A673 (cell line): ENCODE measurements around the gene SHISA7. TPM values are rescaled to one million over a fixed set of nuclear protein-coding genes. Genes with fewer than 3 reads are reported as not detected.

ENCODE experiments used
- BruUV-seq: library from RNA; stranded (reverse); fragments of 400-500 nt; replicated peaks from 2 replicates; lab custom pipeline; 2021; lab: Mats Ljungman, UMichigan
- CTCF ChIA-PET: fragments of 300-600 bp; sonication (Branson Sonifier 250); formaldehyde crosslinking; loops from one replicate; lab custom pipeline; 2022; ENCODE audit warnings: antibody characterized with exemption; lab: Charles Lee
- POLR2A ChIA-PET: fragments of 300-600 bp; sonication (Branson Sonifier 250); formaldehyde crosslinking; loops from one replicate; lab custom pipeline; 2022; ENCODE audit warnings: antibody characterized with exemption; ENCODE audit not compliant: low non-redundant PET; lab: Charles Lee
- DNase-seq: peaks from one replicate; pipeline ENCODE4 v3.0.0-alpha.2; 2015; ENCODE audit warnings: low spot score
- H3K27ac ChIP-seq: fragments of 200-600 bp; sonication (generic); 2 replicates; pipeline ENCODE4 v1.5.1; 2016; ENCODE audit warnings: mixed run types, low read depth, mild to moderate bottlenecking, mixed read lengths, antibody characterized with exemption, low read length; ENCODE audit not compliant: poor library complexity, severe bottlenecking
- H3K27me3 ChIP-seq: fragments of 200-600 bp; sonication (generic); replicated peaks from 2 replicates; pipeline ENCODE4 v1.6.1; 2017; ENCODE audit warnings: mixed run types, low read depth, mild to moderate bottlenecking, mixed read lengths, antibody characterized with exemption, low read length; ENCODE audit not compliant: insufficient read depth, poor library complexity
- H3K36me3 ChIP-seq: fragments of 200-600 bp; sonication (generic); 2 replicates; pipeline ENCODE4 v1.6.1; 2016; ENCODE audit warnings: mixed run types, mild to moderate bottlenecking, mixed read lengths, antibody characterized with exemption, low read length; ENCODE audit not compliant: insufficient read depth, poor library complexity, severe bottlenecking
- H3K4me1 ChIP-seq: fragments of 200-600 bp; sonication (generic); 2 replicates; pipeline ENCODE4 v1.6.1; 2017; ENCODE audit warnings: mixed run types, mild to moderate bottlenecking, mixed read lengths, antibody characterized with exemption, low read length; ENCODE audit not compliant: insufficient read depth, poor library complexity, severe bottlenecking
- H3K4me3 ChIP-seq: fragments of 200-600 bp; sonication (generic); 2 replicates; pipeline ENCODE4 v1.5.1; 2016; ENCODE audit warnings: low read depth, mixed run types, mild to moderate bottlenecking, mixed read lengths, low read length; ENCODE audit not compliant: poor library complexity, severe bottlenecking
- H3K9me3 ChIP-seq: fragments of 200-600 bp; sonication (generic); 2 replicates; pipeline ENCODE4 v1.6.1; 2016; ENCODE audit warnings: mixed run types, low read depth, mild to moderate bottlenecking, mixed read lengths, antibody characterized with exemption, low read length; ENCODE audit not compliant: poor library complexity, severe bottlenecking
- EZH2 ChIP-seq: fragments of 200-600 bp; sonication (generic); IDR thresholded peaks from 2 replicates; pipeline ENCODE4 v1.6.1; 2017; ENCODE audit warnings: borderline replicate concordance, low read depth, mild to moderate bottlenecking, mixed read lengths, antibody characterized with exemption, low read length; ENCODE audit not compliant: poor library complexity, severe bottlenecking
- intact Hi-C: fragments of 100-400 bp; cut with micrococcal nuclease; formaldehyde crosslinking; loops from one replicate; pipeline ENCODE4 v1.10.0; 2022; ENCODE audit not compliant: unreplicated experiment
- total RNA-seq: library from RNA; stranded (reverse); gene quantifications from 2 replicates; pipeline ENCODE4 v1.2.3, GENCODE V29; 2021
- TF ChIP-seq, protein P1 (sequence below): fragments of 300-800, 200-600 bp; sonication (generic); conservative IDR thresholded peaks from 2 replicates; pipeline ENCODE4 v1.5.1; 2017; ENCODE audit warnings: low read depth, mild to moderate bottlenecking, antibody characterized with exemption, low read length, moderate library complexity, mixed read lengths

SHISA7 gene
- total RNA-seq, 1 experiment from 2014 or later: 0.21 TPM

DNA sequence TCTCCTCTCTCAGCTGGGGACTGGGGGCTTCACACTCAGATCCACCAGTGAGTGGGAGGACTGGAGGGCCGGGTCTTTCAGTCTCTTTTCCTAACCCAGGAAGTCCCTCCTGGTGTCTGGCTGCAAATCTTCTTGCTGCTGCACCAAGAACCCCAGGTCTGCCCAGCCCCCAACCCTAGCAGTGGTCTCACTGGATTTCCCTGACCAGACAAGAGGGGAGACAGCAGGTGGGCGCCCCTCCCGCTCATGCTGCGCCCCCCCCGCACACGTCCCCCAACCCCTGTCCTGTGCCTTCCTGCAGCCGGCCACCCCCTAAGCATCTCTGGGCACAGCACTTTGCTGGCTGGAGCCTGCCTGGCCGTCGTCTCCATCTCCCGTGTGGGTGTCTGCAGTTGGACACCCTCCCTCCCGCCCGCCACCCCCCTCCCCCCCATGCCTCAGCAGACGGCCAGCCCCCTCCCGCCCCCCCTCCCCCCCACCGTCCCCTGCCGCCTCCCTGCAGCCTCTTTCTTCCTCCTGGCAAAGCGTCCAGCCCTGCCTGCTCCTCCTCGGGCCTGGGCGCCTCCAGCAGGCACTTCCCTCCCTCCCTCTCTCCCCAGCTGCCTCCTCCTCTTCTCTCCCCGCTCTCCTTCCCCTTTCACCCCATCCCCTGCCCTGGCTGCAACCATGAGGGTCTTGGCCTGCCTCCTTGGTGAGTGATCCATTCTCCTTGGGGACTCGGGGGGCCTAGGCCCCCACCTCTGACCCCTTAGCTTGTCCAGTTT, 45.0 kb upstream of the SHISA7 start, which contains the start of gene SSC5D:
Gene SSC5D, plus strand, starts transcription at position 513 of the 764 bp plus-strand sequence. Its CDS starts 154 bp downstream, at position 667.
- ChIA-PET CTCF (no interaction called here), POLR2A (no interaction called here)
- no peak for DNase-seq
- Histone ChIP-seq H3K4me3 (no peak within 1 kb of the TSS), H3K27ac (peak within 1 kb of the TSS; percentile 62), H3K9me3 (no peaks in the 10 kb centered on the region), H3K4me1 (peaks cover 32% of the 10 kb centered on the region), H3K36me3 (no peaks in the 10 kb centered on the region), H3K27me3 (no peaks in the 10 kb centered on the region)
- no peak for TF ChIP-seq EZH2
- TF ChIP-seq, protein P1, sequence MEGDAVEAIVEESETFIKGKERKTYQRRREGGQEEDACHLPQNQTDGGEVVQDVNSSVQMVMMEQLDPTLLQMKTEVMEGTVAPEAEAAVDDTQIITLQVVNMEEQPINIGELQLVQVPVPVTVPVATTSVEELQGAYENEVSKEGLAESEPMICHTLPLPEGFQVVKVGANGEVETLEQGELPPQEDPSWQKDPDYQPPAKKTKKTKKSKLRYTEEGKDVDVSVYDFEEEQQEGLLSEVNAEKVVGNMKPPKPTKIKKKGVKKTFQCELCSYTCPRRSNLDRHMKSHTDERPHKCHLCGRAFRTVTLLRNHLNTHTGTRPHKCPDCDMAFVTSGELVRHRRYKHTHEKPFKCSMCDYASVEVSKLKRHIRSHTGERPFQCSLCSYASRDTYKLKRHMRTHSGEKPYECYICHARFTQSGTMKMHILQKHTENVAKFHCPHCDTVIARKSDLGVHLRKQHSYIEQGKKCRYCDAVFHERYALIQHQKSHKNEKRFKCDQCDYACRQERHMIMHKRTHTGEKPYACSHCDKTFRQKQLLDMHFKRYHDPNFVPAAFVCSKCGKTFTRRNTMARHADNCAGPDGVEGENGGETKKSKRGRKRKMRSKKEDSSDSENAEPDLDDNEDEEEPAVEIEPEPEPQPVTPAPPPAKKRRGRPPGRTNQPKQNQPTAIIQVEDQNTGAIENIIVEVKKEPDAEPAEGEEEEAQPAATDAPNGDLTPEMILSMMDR: no peak
- intact Hi-C loops: no loop called here
- no TSS peak for BruUV-seq

DNA sequence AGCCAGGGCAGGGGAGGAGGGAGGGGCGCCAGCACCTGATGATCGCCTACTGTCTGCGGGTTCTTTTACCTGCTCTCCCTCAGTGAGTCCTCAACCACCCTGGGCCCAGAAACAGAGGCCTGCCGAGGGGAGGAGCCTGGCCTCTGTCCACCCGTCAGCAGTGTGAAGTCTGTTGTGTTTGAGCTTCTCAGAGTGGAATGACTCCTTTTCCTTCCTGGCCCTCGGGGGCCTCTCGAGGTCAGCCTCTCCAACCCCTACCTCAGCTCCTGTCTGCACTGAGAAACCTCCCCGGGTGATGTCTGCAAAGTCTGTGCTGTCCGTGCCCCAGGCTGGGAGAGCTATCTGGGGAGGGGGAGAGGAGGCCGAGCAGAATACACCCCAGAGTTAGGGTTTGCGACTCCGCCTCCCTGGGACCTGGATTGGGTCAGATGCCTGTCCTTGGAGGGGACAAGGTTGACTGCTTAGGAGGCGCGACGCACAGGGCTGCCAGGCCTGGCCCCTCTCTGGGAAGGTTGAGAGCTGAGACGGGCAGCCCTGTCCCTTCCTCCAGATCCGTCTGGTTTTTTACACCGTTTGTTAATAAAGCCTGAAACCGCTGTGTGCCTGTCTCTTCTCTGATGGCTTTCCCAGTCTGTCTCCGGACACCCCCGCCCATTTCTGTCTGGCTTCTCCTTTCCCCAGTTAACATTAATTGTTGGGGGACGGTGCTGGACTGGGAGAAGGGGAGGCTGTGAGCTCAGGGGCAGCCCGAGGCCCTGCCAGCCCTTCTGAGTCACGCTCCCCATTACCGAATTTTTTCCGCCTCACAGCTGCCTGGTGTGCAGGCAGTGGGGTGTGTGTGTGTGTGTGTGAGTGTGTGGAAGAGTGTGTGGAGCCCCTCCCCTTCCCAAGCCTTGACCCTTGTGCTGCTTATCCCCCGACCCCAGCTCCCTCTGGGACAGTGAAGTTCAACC, 44.1 kb upstream of the SHISA7 start:
- ChIA-PET CTCF (interaction anchor here (0.5 to 1.1 kb wide), 3 partner anchors 10 to 814 kb away, joined by 3 to 7 read pairs (median 4); no protein-coding TSS in a partner anchor), POLR2A (no interaction called here)
- H3K9me3 ChIP-seq: no peaks in the 10 kb centered on the region
- TF ChIP-seq, protein P1: no peak
- no peak for TF ChIP-seq EZH2
- BruUV-seq: TSS peak; percentile 62
- no peak overlapping the region for H3K4me3 ChIP-seq
- no peaks in the 10 kb centered on the region for H3K27me3 ChIP-seq
- H3K27ac ChIP-seq: peak overlapping the region; percentile 62
- peak; percentile 81 for DNase-seq
- no peaks in the 10 kb centered on the region for H3K36me3 ChIP-seq
- intact Hi-C loops: no loop called here
- peaks cover 32% of the 10 kb centered on the region for H3K4me1 ChIP-seq
